ENCODE measurements around the gene TMEM123.

TMEM123 gene

GRCh38 chr11:102421261-102421660, 31.3 kb downstream of the TMEM123 start:
- DNase-seq = no peak

- no peak for DNase-seq
These were observed 32.0 kb downstream of the TMEM123 start for GRCh38 chr11:102420547-102420946.

GRCh38 chr11:102419181-102419580, 33.4 kb downstream of the TMEM123 start:
- no peak for DNase-seq

GRCh38 chr11:102416976-102417375, 35.6 kb downstream of the TMEM123 start:
- no peak for DNase-seq

- no peak for DNase-seq
These were observed 37.2 kb downstream of the TMEM123 start for GRCh38 chr11:102415304-102415916.

GRCh38 chr11:102414559-102414958, 38.0 kb downstream of the TMEM123 start:
- no peak for DNase-seq

GRCh38 chr11:102413497-102413896, 39.1 kb downstream of the TMEM123 start:
- no peak for DNase-seq

GRCh38 chr11:102411142-102411541, 41.4 kb downstream of the TMEM123 start:
- no peak for DNase-seq

GRCh38 chr11:102410382-102410784, 42.2 kb downstream of the TMEM123 start:
- no peak for DNase-seq

- no peak for DNase-seq
These were observed 44.2 kb downstream of the TMEM123 start for GRCh38 chr11:102408339-102408738.

- no peak for DNase-seq
These were observed 44.7 kb downstream of the TMEM123 start for GRCh38 chr11:102407901-102408300.

- DNase-seq = no peak
These were observed 46.5 kb downstream of the TMEM123 start for GRCh38 chr11:102406099-102406498.

GRCh38 chr11:102405501-102405900, 47.1 kb downstream of the TMEM123 start:
- DNase-seq = no peak

GRCh38 chr11:102402548-102402947, 50.0 kb downstream of the TMEM123 start:
- DNase-seq = no peak

- DNase-seq = no peak
These were observed 50.7 kb downstream of the TMEM123 start for GRCh38 chr11:102401905-102402304.

- no peak for DNase-seq
These were observed 52.0 kb downstream of the TMEM123 start for GRCh38 chr11:102400603-102401002.

- no peak for DNase-seq
These were observed 53.4 kb downstream of the TMEM123 start for GRCh38 chr11:102399189-102399588.

- DNase-seq = no peak
These were observed 54.3 kb downstream of the TMEM123 start for GRCh38 chr11:102398297-102398696.

GRCh38 chr11:102396708-102397563, 55.6 kb downstream of the TMEM123 start:
- DNase-seq = no peak

- DNase-seq = no peak
These were observed 56.7 kb downstream of the TMEM123 start for GRCh38 chr11:102395720-102396393.

GRCh38 chr11:102393272-102393730, 59.3 kb downstream of the TMEM123 start:
- DNase-seq = no peak

- DNase-seq = no peak
These were observed 60.9 kb downstream of the TMEM123 start for GRCh38 chr11:102391549-102392237.

Measured in stimulated activated CD4-positive, alpha-beta T cell treated with anti-CD3 and anti-CD28 coated beads, Interleukin-2, amount 100 ng/mL, for 24 hours (primary cell).